Nephron (organoid): ENCODE results near the gene MAP3K6.

Source experiments
- H3K27ac Mint-ChIP-seq, 3 experiments: 2 replicates each; pipeline ENCODE4 v1.8.0; 2020; ENCODE audit warnings: mixed read lengths in 3 of 3, mild to moderate bottlenecking in 2 of 3, moderate library complexity in 1 of 3
- H3K27me3 Mint-ChIP-seq: 2 replicates; pipeline ENCODE4 v1.8.0; 2021; ENCODE audit warnings: low read depth, mild to moderate bottlenecking, moderate library complexity, mixed read lengths
- H3K36me3 Mint-ChIP-seq: 2 replicates; pipeline ENCODE4 v1.8.0; 2020; ENCODE audit warnings: low read depth, mixed read lengths
- H3K4me1 Mint-ChIP-seq: 2 replicates; pipeline ENCODE4 v1.8.0; 2020; ENCODE audit warnings: mixed read lengths
- H3K4me3 Mint-ChIP-seq, 3 experiments: 2 replicates each; pipeline ENCODE4 v1.8.0; 2020; ENCODE audit warnings: mild to moderate bottlenecking in 3 of 3, mixed read lengths in 3 of 3, moderate library complexity in 2 of 3
- H3K9me3 Mint-ChIP-seq: 2 replicates; pipeline ENCODE4 v1.8.0; 2020; ENCODE audit warnings: mixed read lengths
- TF ChIP-seq, protein P1 (sequence below), 3 experiments: fragments of 200-600 bp; sonication (generic); IDR thresholded peaks; one replicate each; pipeline ENCODE4 v1.5.0; 2021; ENCODE audit warnings: antibody characterized with exemption in 3 of 3; ENCODE audit not compliant: unreplicated experiment in 3 of 3

MAP3K6 gene

DNA sequence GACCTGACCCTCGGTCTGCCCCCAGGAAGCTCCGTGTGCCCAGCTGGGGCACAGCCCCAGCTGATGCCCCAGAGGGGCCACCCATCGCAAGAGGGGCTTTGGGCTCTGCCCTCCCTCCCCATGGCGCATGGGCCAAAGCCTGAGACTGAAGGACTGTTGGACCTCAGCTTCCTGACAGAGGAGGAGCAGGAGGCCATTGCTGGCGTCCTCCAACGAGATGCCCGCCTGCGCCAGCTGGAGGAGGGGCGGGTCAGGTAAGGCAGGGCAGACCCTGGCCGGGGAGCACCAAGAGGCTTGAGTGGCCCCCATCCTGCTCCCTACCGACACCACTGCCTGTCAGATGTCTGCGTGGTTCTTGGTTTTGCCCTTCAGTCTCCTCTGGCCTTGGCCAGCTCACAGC, 21.5 kb downstream of the MAP3K6 start:
- H3K4me1 Mint-ChIP-seq, result peaks cover 20% of the 10 kb centered on the region
- H3K9me3 Mint-ChIP-seq, result no peaks in the 10 kb centered on the region
- H3K36me3 Mint-ChIP-seq, result no peaks in the 10 kb centered on the region

DNA sequence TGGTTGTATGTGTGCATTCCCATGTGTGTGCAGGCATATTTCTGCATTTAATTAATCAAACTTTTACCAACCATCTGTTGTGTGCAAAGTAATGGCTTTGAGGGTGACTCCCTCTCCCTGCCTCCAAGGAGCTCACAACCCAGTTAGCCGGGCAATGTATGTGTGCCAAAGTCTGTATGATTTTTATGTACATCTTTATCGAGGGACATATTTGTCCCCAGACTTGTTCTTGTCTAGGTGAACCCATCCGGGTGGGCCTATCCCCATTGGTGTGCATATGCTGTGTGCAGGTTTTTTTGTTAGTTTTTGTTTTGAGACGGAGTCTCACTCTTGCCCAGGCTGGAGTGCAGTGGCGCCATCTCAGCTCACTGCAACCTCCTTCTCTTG, 23.1 kb downstream of the MAP3K6 start:
- Mint-ChIP-seq H3K36me3 (no peaks in the 10 kb centered on the region), H3K27ac (peak overlapping the region; percentile 31 to 90 (median 67)), H3K9me3 (no peaks in the 10 kb centered on the region), H3K4me1 (peaks cover 30% of the 10 kb centered on the region), H3K27me3 (peaks cover 13% of the 10 kb centered on the region), H3K4me3 (peak overlapping the region; percentile 56 to 78 (median 78))
- TF ChIP-seq, protein P1, sequence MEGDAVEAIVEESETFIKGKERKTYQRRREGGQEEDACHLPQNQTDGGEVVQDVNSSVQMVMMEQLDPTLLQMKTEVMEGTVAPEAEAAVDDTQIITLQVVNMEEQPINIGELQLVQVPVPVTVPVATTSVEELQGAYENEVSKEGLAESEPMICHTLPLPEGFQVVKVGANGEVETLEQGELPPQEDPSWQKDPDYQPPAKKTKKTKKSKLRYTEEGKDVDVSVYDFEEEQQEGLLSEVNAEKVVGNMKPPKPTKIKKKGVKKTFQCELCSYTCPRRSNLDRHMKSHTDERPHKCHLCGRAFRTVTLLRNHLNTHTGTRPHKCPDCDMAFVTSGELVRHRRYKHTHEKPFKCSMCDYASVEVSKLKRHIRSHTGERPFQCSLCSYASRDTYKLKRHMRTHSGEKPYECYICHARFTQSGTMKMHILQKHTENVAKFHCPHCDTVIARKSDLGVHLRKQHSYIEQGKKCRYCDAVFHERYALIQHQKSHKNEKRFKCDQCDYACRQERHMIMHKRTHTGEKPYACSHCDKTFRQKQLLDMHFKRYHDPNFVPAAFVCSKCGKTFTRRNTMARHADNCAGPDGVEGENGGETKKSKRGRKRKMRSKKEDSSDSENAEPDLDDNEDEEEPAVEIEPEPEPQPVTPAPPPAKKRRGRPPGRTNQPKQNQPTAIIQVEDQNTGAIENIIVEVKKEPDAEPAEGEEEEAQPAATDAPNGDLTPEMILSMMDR (IDR thresholded peaks at IDR 0.05; ENCODE audit: unreplicated experiment in 3 of 3), result no peak

More for the DNA sequence above, 21.5 kb downstream of the MAP3K6 start:
- Mint-ChIP-seq H3K27me3 (peaks cover 15% of the 10 kb centered on the region), H3K4me3 (no peak overlapping the region), H3K27ac (no peak overlapping the region)
- TF ChIP-seq, protein P1 (IDR thresholded peaks at IDR 0.05; ENCODE audit: unreplicated experiment in 3 of 3), result no peak

DNA sequence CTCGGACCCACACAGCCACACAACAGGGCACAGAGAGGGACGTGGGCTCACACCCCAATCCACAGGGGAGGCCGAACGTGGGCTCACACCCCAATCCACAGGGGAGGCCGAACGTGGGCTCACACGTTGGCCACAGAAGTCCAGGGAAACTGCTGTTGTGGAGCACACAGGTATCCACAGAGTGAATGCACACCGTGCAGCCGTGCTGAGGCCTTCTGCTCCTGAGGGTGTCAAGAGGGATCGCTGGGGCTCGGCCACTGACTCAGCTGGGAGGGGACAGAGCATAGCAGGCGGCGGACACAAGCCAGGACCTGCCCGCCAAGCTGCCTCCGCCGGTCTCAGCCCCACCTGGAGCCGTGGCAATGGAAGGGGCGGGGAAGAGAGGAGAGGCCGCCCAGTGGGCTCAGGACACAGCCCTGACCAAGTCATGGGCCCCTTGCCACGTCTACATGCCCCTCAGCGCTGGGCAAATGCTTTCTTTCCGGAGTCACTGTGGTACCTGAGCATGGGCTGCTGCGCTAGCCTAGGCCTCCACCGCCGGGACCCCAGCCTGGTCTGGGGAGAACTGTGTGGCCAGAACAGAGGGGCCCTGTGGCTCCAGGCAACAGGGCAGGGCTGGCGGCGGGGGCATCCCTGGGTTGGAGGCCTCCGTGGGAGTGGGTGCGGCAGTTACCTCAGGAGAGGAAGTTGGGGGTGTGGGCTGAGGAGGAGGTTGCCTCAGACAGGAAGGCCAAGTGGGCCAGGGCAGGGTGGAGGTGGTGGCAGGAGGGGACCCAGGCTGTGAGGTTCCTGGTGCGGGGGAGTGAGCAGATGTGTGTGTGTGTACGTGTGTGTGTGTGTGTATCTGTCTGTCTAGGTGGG, 23.8 kb downstream of the MAP3K6 start:
- TF ChIP-seq, protein P1 (IDR thresholded peaks at IDR 0.05; ENCODE audit: unreplicated experiment in 3 of 3), result no peak
- Mint-ChIP-seq H3K27ac (peak overlapping the region; percentile 32 to 90 (median 79)), H3K9me3 (no peaks in the 10 kb centered on the region), H3K4me3 (peak overlapping the region; percentile 71 to 78 (median 78)), H3K4me1 (peaks cover 30% of the 10 kb centered on the region), H3K27me3 (peaks cover 9% of the 10 kb centered on the region), H3K36me3 (no peaks in the 10 kb centered on the region)

DNA sequence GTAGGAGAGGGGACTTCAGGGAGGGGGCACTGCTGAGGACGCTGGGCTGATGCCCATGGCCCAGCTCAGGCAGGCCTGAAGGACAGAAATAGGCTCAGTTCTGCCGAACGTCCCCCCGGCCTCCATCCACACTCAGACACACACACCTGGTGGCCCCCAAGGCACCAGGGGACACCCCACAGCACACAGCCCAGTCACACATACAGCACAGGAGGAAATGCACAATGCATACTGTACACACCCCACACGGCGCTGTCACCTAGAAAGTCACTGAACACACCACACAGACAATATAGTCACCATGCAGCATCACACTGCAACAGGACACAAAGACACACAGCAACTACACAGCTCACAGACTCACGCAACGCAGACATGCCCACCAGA, 24.4 kb downstream of the MAP3K6 start:
- Mint-ChIP-seq H3K27ac (peak overlapping the region; percentile 32 to 90 (median 79)), H3K4me3 (peak overlapping the region; percentile 38 to 78 (median 71)), H3K9me3 (no peaks in the 10 kb centered on the region), H3K4me1 (peaks cover 30% of the 10 kb centered on the region), H3K27me3 (peaks cover 4% of the 10 kb centered on the region), H3K36me3 (no peaks in the 10 kb centered on the region)
- TF ChIP-seq, protein P1 (IDR thresholded peaks at IDR 0.05; ENCODE audit: unreplicated experiment in 3 of 3), result no peak

DNA sequence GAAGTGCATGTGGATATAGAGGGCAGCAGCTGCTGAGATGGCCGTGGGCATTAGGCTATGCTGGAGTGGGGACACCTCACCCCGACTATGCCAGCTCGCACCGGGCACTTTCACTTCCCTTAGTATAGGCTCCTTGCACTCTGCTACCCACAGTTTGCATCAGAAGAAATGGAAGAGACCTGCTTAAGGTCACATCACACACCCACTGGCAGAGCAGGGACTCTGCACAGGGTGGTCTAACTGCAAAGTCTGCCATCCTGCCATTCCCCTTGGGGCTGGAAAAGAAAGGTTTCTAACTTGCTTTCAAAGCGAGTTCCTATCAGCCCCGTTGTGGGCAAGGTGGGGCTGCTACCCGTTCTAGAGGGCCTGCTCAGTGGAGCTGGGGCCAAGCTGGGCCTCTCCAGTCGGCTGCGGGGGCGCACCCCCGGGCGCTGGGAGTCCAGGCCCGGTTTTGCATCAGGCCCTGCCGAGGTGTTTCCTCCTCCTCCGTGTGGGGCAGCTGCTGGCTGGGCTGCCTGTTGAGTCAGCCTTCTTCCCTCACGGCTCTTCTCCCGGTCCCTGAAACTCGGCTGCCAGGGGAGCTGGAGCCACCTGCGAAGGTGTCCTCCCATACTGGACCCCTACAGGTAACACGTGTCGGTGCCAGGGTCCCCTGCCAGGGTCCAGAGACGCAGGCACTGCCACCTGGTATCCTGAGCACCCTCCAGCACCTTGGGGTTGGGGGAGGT, 25.1 kb downstream of the MAP3K6 start, which contains the start of gene SYTL1:
TSS of gene SYTL1 (plus strand) at position 498 of the 728 bp plus-strand sequence. CDS start 3,313 bp downstream, outside the sequence.
- Mint-ChIP-seq H3K4me1 (peaks cover 30% of the 10 kb centered on the region), H3K4me3 (peak within 1 kb of the TSS; percentile 38 to 78 (median 71)), H3K27ac (peak within 1 kb of the TSS; percentile 32 to 90 (median 79)), H3K9me3 (no peaks in the 10 kb centered on the region), H3K27me3 (no peaks in the 10 kb centered on the region), H3K36me3 (peaks cover 4% of the 10 kb centered on the region)
- TF ChIP-seq, protein P1 (IDR thresholded peaks at IDR 0.05; ENCODE audit: unreplicated experiment in 3 of 3), result no peak
